ENCODE measurements around the gene WDR12. TPM values are rescaled to one million over a fixed set of nuclear protein-coding genes. Genes with fewer than 3 reads are reported as not detected.
"Not testable (repeated sequence)": the region's sequence is repeated elsewhere in the genome, so short reads cannot be mapped to it uniquely, and the experiment has no call there.

WDR12 gene
- 100 to 1,000 TPM; 144 to 152 TPM for total RNA-seq

DNA sequence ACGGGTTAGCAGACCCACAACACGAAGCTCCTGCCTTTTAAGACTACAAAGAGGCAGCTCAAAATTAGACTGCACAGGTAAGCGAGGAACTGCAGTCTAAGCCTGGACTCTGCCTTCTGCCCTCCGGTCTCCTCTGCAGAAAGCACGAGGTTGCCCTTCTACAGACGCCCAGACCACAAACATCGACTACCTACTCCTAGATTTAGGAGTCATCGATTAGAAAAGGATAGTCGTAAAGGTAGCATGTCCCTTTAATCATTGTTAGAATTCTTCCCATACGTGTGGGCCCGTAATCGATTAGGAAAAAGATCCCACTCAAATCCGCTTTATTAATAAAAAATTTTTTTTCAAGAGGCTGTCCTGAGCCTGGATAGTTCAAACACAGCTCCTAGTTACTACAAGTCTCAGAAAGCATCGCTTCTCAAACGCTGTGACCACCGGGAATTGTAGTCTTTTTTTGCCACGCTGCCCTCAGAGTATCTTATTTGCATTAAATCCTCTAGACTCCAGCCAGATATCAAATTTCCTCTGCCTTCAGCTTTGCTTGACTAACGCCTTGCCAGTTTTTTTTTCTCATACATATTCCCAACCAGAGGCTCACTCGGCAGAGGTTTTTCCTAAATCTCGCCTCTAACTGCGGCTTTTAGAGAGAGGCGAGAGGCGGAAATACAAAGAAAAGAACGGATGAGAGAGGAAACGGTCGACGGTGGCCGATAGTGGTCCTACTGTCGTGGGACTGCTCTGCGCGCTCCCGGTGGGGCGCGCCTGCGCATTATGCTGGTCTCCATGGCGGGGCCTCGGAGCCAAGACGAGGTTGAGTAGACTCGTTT lies at the start of gene WDR12, which contains the start of gene CARF:
Gene WDR12 (minus strand): TSS at position 162 of the 830 bp plus-strand sequence. CDS start 197 bp downstream, outside the sequence.
Gene CARF (plus strand): TSS at position 764 of the 830 bp plus-strand sequence. CDS start 29,628 bp downstream, outside the sequence.
- ChIA-PET POLR2A (interaction anchor here (1.1 to 1.4 kb wide), 2 partner anchors 41 to 327 kb away, joined by 3 to 8 read pairs; partner anchors contain the start of gene CYP20A1), CTCF (no interaction called here)

DNA sequence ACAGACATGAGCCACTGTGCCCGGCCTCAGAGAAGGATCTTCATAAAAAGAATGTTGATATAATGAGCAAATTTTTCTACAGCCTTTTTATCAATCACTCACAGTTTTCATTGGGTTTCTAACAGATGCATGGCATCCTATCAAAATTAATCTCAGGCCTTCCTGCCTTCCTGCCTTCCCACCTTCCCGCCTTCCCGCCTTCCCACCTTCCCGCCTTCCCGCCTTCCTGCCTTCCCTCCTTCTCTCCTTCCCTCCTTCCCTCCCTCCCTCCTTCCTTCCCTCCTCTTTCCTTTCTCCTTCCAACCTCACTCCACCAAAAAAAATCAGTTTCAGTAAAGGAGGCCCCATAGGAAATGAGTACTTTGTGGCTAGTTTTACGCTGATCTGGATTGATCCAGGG lies 49.1 kb upstream of the WDR12 start:
- CTCF ChIA-PET, result no interaction called here
- POLR2A ChIA-PET, result no interaction called here

DNA sequence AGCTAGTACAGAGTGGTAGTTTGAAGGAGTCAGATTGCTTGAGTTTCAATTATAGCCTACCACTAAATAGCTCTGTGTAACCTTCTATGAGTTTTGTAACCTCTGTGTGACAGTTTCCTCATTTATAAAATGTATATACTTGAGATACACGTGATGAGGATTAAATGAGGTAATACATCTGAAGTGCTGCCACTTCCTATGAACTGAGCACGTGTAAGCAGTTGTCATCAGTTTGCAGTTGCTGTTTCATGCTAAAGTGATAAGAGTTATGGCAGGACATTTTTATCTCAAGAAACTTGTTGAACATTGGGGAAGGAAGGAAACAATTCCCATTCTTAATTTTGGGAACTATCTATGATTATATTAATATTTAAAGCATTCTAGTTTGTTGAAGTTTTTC lies 39.1 kb upstream of the WDR12 start:
- ChIA-PET POLR2A (no interaction called here), CTCF (no interaction called here)

DNA sequence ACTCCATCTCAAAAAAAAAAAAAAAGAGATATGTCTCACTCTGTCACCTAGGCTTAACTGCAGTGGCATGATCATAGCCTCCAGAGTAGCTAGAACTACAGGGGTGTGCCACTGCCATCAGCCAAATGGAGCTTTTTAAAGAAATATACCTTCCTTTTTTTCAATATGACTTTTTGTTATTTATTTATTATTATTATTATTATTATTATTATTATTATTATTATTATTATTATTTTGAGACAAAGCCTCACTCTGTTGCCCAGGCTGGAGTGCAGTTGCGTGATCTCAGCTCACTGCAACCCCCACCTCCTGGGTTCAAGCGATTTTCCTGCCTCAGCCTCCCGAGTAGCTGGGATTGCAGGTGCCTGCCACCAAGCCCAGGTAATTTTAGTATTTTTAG lies 37.9 kb upstream of the WDR12 start:
- CTCF ChIA-PET, POLR2A ChIA-PET: not testable (repeated sequence)

DNA sequence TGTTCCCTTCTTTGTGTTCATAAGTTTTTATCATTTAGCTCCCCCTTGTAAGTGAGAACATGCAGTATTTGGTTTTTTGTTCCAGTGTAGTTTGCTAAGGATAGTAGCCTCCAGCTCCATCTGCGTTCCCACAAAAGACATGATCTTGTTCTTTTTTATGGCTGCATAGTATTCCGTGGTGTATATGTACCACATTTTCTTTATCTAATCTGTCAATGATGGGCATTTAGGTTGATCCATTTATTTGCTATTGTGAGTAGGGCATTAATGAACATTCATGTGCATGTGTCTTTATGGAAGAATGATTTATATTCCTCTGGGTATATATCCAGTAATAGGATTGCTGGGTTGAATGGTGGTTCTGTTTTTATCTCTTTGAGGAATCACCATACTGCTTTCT lies 34.0 kb upstream of the WDR12 start:
- POLR2A ChIA-PET, result no interaction called here
- CTCF ChIA-PET, result no interaction called here

DNA sequence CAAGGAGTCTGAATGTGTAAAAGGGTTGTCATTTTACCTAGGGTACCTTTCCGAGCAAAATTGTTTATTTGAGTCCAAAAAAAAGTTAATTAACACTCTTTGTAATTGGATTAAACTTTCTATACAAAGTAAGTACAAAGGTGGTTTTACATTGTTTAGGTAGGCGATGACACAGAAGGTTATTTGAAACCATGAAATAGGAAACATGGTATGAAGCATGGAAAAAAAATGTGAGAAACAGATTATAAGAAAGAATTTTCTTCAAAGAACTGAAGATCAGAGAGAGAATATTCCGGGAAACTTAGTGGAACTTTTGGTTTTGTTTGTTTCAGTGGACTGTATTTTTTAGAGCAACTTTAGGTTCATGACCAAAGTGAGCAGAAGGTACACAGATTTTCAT lies 33.3 kb upstream of the WDR12 start:
- ChIA-PET CTCF (no interaction called here), POLR2A (no interaction called here)

DNA sequence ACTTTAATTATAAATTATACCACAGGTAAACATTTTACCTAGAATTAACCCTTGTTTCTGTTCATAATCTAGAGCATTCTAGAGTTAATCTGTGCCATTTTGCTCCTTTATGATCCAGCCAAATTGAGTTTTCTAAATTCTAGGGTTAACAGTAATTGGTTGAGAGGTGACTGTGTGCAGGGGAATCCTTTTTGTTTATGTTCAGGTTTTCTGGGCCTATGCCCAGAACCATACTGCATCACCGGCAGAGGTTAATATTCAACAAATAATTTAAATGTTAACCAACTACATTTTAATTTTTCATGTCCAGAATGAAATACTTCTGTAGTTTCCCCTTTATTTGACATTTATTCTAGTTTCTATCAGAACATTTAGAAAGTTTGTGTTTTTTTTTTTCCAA lies 32.9 kb upstream of the WDR12 start:
- CTCF ChIA-PET, result no interaction called here
- POLR2A ChIA-PET, result no interaction called here

DNA sequence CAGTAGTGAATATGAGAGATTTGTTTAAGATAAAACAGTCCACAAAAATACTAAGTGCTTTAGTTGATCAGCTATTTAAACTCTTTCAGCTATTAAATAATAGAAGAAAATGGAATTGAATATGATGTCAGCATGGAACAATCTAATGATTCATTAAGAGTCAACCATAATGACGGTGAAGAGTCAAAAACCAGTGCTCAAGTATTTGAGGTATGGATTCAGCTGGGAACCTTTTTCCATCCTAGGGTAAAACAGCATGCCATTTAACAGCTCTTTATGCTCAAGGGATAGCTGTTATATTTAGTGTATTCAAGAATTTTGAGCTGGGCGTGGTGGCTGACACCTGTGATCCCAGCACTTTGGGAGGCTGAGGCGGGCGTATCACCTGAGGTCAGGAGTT lies 30.3 kb upstream of the WDR12 start:
- CTCF ChIA-PET, result no interaction called here
- POLR2A ChIA-PET, result no interaction called here

DNA sequence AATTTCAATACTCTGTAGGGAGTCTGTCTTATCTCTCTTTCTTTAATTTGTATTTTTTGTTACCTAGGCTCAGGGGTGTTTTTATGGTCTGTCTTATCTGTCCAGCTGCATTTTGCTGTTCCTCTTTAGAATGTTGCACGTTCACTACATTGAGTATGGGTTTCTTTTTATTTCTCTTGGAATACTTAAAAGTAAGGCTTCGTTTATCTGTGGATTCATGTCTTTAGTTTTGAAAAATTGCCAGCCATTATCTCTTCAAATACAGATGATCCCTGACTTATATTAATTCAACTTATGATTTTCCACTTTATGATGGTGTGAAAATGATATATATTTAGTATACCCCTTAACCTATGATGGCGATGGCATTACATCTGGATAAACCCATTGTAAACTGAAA lies 27.5 kb upstream of the WDR12 start:
- ChIA-PET CTCF (no interaction called here), POLR2A (no interaction called here)

DNA sequence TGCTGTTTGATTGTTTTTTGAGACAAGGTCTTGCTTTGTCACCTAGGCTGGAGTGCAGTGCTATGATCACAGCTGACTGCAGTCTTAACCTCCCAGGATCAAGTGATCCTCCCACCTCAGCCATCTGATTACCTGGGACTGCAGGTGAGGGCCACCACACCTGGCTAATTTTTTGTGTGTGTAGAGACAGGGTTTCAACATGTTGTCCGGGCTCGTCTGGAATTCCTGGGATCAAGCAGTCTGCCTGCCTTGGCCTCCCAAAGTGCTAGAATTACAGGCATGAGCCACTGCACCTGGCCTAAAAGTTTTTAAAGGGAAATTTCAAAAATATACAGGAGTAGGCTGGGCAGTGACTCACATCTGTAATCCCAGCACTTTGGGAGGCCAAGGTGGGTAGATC lies 23.0 kb upstream of the WDR12 start:
- CTCF ChIA-PET, result no interaction called here
- POLR2A ChIA-PET, result no interaction called here

DNA sequence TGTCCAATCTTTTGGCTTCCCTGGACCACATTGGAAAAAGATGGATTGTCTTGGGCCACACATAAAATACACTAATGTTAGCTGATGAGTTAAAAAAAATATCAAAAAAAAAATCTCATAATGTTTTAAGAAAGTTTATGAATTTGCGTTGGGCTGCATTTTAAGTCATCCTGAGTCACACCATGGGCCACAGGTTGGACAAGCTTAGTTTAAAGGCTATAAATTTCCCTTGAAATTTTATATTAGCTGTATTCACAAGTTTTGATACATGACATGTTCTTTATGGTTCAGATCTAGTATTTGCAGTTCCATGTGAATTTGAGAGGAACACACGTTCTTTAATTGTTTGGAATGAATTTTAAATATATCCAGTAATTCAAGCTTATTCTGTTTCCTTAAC lies 22.5 kb upstream of the WDR12 start:
- ChIA-PET CTCF (interaction anchor here (0.7 kb wide), 1 partner anchor 24 kb away, joined by 3 read pairs; no protein-coding TSS in a partner anchor), POLR2A (no interaction called here)

DNA sequence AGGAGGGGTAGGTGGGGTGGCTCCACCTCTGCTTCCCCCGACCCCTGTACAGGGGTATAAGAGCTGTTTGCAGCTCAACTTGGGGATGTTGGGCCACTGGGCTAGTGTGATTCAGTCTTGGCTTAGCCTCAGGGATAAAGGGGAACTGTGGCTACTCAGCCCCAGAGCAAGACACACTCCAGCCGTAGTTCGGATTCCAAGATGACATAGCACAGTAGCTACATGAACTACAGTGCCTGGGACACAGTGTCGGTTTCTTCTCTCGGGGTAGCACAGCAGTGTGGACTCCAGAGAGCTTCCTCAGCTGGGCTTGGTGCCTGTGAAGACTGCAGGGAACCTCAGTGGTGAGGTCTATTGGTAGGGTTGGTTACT lies 21.7 kb upstream of the WDR12 start:
- CTCF ChIA-PET, result interaction anchor here (0.6 kb wide), 1 partner anchor 13 kb away, joined by 3 read pairs; no protein-coding TSS in a partner anchor
- POLR2A ChIA-PET, result no interaction called here

DNA sequence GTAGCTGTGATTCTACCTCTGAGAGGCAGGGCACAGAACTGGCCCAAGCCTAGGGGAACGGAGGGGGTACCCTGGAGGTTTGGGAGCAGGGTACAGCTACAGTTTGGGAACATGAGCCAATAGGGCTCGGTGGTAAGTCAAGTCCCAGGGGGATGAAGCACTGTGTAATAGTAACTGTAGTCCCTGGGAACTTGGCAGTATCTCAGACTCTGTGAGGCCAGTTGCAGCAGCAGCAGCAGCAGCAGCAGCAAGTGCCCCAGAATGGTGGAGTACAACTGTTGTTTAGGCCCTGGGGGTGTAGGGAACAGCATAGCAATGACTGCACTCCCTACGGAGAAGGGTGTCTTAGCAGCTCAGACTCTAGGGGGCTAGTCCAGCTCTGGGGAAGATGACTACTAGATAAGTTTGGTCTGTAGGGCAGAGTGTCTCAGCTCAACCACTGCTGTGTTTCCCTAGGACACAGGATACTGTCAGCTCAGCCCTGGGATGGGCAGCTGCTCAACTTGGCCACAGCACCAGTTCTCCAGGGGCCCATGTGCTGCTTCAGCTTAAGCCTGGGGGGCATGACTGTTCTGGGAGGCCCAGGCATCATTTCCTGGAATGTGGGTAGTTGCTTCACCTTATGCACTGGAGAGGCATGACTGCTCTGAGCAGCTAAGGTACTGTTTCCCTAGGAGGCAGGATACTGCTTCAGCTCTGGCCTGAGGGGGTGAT lies 21.1 kb upstream of the WDR12 start:
- ChIA-PET POLR2A (no interaction called here), CTCF (interaction anchor here (0.6 kb wide), 1 partner anchor 12 kb away, joined by 3 read pairs; no protein-coding TSS in a partner anchor)

DNA sequence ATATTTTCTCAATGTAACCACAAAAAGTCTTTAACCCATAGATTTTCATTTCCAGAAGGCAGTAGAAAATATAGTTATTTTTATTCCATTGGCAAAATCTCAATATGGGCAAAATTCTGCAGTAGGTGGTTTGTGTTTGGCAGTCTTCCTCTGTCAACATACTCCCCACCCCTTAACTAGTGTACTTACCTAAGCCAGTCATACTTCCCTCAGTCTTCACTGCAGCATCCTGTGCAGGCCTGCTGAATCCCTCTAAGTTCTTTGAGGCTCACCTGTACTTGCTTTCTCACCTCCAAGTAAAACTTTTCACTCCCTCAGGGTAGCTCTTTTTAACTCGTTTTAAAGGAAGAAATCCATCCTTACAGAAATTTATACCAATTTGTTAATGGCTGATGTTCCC lies 7.4 kb upstream of the WDR12 start:
- POLR2A ChIA-PET, result interaction anchor here (0.5 kb wide), 1 partner anchor 41 kb away, joined by 3 read pairs; no protein-coding TSS in a partner anchor
- CTCF ChIA-PET, result interaction anchor here (0.6 kb wide), 1 partner anchor 590 kb away, joined by 3 read pairs; no protein-coding TSS in a partner anchor

DNA sequence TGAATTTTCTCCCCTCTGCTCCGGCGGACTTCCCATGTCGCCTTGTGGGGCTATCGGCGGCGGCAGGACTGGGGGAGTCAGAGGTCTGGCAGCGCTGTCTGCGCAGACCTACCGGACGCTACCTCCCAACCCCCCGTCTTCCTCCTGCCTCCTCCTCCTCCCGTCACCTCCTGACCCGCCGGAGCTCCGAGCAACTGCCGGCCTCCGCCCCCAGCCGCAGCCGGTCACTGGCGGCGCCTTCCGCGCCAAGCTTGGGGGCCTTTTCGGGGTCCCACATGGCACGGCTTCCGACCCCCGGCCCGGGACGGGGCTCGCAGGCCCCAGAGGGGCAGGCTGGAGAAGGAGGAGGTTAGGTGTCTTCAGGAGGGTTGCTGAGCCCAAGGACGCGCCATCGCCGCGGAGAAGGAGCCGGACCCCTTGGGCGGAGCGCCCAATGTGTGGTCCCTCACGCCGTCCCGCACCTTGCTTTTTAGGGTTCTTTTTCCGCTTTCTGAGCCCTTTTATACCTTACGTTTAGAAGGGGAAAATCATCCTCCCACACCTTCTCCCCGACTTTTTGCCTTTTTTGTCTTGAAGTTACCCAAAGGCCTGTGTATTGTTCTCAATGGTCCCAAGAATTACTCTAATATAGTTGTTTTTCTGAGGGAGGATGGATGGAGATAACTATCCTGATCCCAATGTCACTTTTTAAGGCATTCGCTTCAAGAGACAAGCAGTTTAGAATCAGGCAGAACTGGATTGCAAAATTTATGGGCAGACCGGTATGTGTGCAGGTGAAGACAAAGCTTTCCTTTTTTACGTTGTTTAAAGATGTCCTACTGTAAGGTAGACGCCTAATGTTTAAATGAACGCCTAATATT lies 1.1 kb upstream of the WDR12 start:
- POLR2A ChIA-PET, result interaction anchor here (0.7 to 1.4 kb wide), 2 partner anchors 42 to 106 kb away, joined by 3 to 4 read pairs; no protein-coding TSS in a partner anchor
- CTCF ChIA-PET, result not testable (repeated sequence)

DNA sequence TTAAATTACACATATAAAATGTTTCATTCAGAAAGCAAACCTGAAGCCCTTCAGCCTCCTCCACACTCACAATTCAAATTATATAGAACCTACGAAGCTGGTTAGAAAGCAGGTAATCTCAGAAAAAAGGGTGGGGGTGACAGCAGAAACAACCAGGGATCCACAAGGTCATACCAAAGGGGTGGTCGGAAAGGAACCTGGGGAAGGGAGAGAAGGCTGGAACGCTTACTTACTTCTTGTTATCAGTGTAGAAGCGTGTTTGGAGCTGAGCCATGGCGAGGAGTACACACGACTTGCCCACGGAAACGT lies 316 bp downstream of the WDR12 start:
- CTCF ChIA-PET, result no interaction called here
- POLR2A ChIA-PET, result interaction anchor here (1.1 to 1.4 kb wide), 2 partner anchors 41 to 328 kb away, joined by 3 to 8 read pairs; partner anchors contain the start of gene CYP20A1

DNA sequence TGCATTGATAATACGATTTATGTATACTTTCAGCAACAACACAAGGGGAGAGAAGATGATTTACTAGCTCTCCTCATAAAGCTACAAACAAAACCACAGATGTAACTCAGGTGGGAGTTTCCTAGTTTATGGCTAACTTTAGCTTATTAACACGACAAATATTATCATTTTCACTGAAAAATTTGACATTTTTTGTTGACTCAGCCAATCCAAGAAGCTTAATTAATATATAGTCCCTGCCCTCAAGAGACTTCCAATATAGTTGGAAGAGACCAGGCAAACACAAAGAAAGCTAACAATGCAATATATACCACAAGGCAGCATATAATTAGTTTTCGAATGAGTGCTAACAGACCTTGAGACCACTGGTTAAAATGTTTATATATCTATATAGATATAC lies 775 bp downstream of the WDR12 start:
- CTCF ChIA-PET, result interaction anchor here (1.0 kb wide), 1 partner anchor 23 kb away, joined by 3 read pairs; no protein-coding TSS in a partner anchor

DNA sequence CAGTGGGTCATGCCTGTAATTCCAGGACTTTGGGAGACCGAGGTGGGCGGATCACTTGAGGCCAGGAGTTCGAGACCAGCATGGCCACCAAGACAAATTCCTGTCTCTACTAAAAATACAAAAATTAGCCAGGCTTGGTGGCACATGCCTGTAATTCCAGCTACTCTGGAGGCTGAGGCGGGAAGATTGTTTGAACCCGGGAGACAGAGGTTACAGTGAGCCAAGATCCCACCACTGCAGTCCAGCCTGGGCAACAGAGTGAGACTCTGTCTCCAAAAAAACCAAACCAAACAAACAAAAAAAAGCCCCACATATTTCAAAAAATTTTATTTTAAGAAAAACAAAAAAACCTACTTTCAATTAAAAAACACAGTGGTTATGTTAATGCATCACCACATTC lies 1.2 kb downstream of the WDR12 start:
- POLR2A ChIA-PET, result not testable (repeated sequence)
- CTCF ChIA-PET, result interaction anchor here (1.0 kb wide), 1 partner anchor 24 kb away, joined by 3 read pairs; no protein-coding TSS in a partner anchor

More for the DNA sequence above, 775 bp downstream of the WDR12 start:
- POLR2A ChIA-PET, result interaction anchor here (1.1 to 1.4 kb wide), 2 partner anchors 40 to 328 kb away, joined by 3 to 8 read pairs; partner anchors contain the start of gene CYP20A1

DNA sequence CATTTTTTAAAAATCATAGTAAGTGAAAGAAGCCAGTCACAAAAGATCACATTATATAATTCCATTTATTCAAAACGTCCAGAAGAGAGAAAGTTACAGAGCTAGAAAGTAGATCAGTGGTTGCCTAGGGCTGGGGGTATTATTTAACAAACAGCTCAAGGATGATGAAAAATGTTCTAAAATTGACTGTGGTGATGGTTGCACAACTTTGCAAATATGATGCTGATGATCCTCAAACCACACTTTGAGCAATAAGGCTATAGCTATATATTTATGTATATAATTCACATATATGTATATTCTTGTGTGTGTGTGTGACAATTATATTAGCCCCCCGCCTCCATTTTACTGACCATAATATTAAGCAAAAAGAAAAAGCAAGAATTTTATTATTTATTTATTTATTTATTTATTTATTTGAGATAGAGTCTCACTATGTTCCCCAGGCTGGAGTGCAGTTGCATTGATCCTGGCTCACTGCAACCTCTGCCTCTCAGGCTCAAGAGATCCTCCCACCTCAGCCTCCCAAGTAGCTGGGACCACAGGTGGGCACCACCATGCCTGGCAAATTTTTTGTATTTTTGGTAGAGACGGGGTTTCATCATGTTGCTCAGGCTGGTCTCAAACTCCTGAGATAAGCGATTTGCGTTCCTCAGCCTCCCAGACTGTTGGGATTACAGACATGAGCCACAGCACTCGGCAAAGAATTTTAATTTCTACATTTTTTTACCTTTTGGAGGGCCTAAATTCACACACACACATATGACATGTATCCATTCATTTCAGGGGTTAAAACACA lies 1.9 kb downstream of the WDR12 start:
- ChIA-PET CTCF (interaction anchor here (0.7 to 1.0 kb wide), 2 partner anchors 23 to 24 kb away, joined by 3 read pairs; no protein-coding TSS in a partner anchor), POLR2A (no interaction called here)

Measured in activated CD8-positive, alpha-beta memory T cell treated with anti-CD3 and anti-CD28 coated beads for 36 hours (primary cell).